Liver (tissue), 9 donors: Measurements from ENCODE around the gene TNF. TPM values are rescaled to one million over a fixed set of nuclear protein-coding genes. Genes with fewer than 3 reads are reported as not detected.

Experiments
- DNase-seq: peaks from one replicate; pipeline ENCODE4 v3.0.0-alpha.2; 2017; ENCODE audit warnings: low spot score
- H3K27ac ChIP-seq, 2 donors: one replicate each; pipeline ENCODE4 v1.7.0; 2013; ENCODE audit warnings: inconsistent platforms in 2 of 2, low read length in 2 of 2, control low read depth in 1 of 2, low read depth in 1 of 2, mild to moderate bottlenecking in 1 of 2
- H3K27me3 ChIP-seq, 4 donors: one replicate each; pipeline versions ENCODE4 v1.6.1 to v1.7.0; 2013; ENCODE audit warnings: low read length in 3 of 4, inconsistent platforms in 1 of 4, mild to moderate bottlenecking in 1 of 4, moderate library complexity in 1 of 4; ENCODE audit not compliant: control insufficient read depth in 4 of 4, insufficient read depth in 4 of 4
- H3K36me3 ChIP-seq, 4 donors: one replicate each; pipeline versions ENCODE4 v1.6.1 to v1.7.0; 2013; ENCODE audit warnings: low read length in 3 of 4, mild to moderate bottlenecking in 3 of 4, low read depth in 1 of 4, moderate library complexity in 1 of 4; ENCODE audit not compliant: control insufficient read depth in 4 of 4, insufficient read depth in 3 of 4
- H3K4me1 ChIP-seq, 4 donors: one replicate each; pipeline versions ENCODE4 v1.6.1 to v1.7.0; 2013; ENCODE audit warnings: low read length in 3 of 4, mild to moderate bottlenecking in 3 of 4, moderate library complexity in 1 of 4; ENCODE audit not compliant: control insufficient read depth in 4 of 4, insufficient read depth in 4 of 4
- H3K4me3 ChIP-seq, 3 donors: one replicate each; pipeline versions ENCODE4 v1.6.1 to v1.7.0; 2013; ENCODE audit warnings: low read length in 3 of 3, control low read depth in 1 of 3, low read depth in 1 of 3, mild to moderate bottlenecking in 1 of 3
- H3K9ac ChIP-seq, 2 donors: one replicate each; pipeline ENCODE4 v1.7.0; 2013; ENCODE audit warnings: low read length in 2 of 2, mild to moderate bottlenecking in 2 of 2, moderate library complexity in 2 of 2, control low read depth in 1 of 2, low read depth in 1 of 2
- H3K9me3 ChIP-seq, 4 donors: one replicate each; pipeline versions ENCODE4 v1.6.1 to v1.7.0; 2013; ENCODE audit warnings: low read length in 3 of 4; ENCODE audit not compliant: control insufficient read depth in 4 of 4
- ATF3 ChIP-seq: IDR thresholded peaks from 2 replicates; pipeline ENCODE4 v1.6.1; 2016; ENCODE audit warnings: antibody characterized with exemption
- CTCF ChIP-seq: fragments of 150-350 bp; IDR thresholded peaks from 2 replicates; pipeline ENCODE4 v1.5.1; 2017; ENCODE audit warnings: improper control_type of control experiment, low read depth, low read length; ENCODE audit not compliant: missing input control
- EGR1 ChIP-seq, 2 donors: IDR thresholded peaks; 2 replicates each; pipeline ENCODE4 v1.6.1; 2016 to 2018; ENCODE audit warnings: antibody characterized with exemption in 2 of 2, low read depth in 2 of 2
- FOXA1 ChIP-seq: IDR thresholded peaks from 2 replicates; pipeline ENCODE4 v1.6.1; 2016; ENCODE audit warnings: antibody characterized with exemption
- FOXA2 ChIP-seq: IDR thresholded peaks from 2 replicates; pipeline ENCODE4 v1.6.1; 2016; ENCODE audit warnings: antibody characterized with exemption
- GABPA ChIP-seq, 2 donors: IDR thresholded peaks in 1 of 2; conservative IDR thresholded peaks in 1 of 2; 2 replicates each; pipeline ENCODE4 v1.6.1; 2016; ENCODE audit warnings: antibody characterized with exemption in 2 of 2, mild to moderate bottlenecking in 1 of 2, moderate library complexity in 1 of 2
- HNF4A ChIP-seq, 2 donors: conservative IDR thresholded peaks; 2 replicates each; pipeline ENCODE4 v1.6.1; 2016; ENCODE audit warnings: antibody characterized with exemption in 2 of 2, mild to moderate bottlenecking in 2 of 2
- HNF4G ChIP-seq: IDR thresholded peaks from 2 replicates; pipeline ENCODE4 v1.6.1; 2016; ENCODE audit warnings: antibody characterized with exemption
- JUND ChIP-seq, 2 donors: IDR thresholded peaks; 2 replicates each; pipeline ENCODE4 v1.6.1; 2016; ENCODE audit warnings: antibody characterized with exemption in 2 of 2
- MAX ChIP-seq: IDR thresholded peaks from 2 replicates; pipeline ENCODE4 v1.6.1; 2016; ENCODE audit warnings: antibody characterized with exemption
- NR2F2 ChIP-seq: IDR thresholded peaks from 2 replicates; pipeline ENCODE4 v1.6.1; 2016; ENCODE audit warnings: antibody characterized with exemption
- RAD21 ChIP-seq, 2 donors: IDR thresholded peaks; 2 replicates each; pipeline ENCODE4 v1.6.1; 2016; ENCODE audit warnings: antibody characterized with exemption in 2 of 2, mild to moderate bottlenecking in 2 of 2
- REST ChIP-seq: IDR thresholded peaks from 2 replicates; pipeline ENCODE4 v1.6.1; 2016; ENCODE audit warnings: antibody characterized with exemption, mild to moderate bottlenecking
- RXRA ChIP-seq, 2 donors: IDR thresholded peaks; 2 replicates each; pipeline ENCODE4 v1.6.1; 2017 to 2018; ENCODE audit warnings: antibody characterized with exemption in 2 of 2, mild to moderate bottlenecking in 1 of 2
- SP1 ChIP-seq: IDR thresholded peaks from 2 replicates; pipeline ENCODE4 v1.6.1; 2018; ENCODE audit warnings: antibody characterized with exemption, mild to moderate bottlenecking
- TAF1 ChIP-seq: conservative IDR thresholded peaks from 2 replicates; pipeline ENCODE4 v1.6.1; 2016; ENCODE audit warnings: antibody characterized with exemption, mild to moderate bottlenecking
- YY1 ChIP-seq: IDR thresholded peaks from 2 replicates; pipeline ENCODE4 v1.6.1; 2016; ENCODE audit warnings: antibody characterized with exemption, mild to moderate bottlenecking
- whole genome bisulfite sequencing: extraction: QIAGEN DNeasy Blood & Tissue Kit; methylation state at CpG from one replicate; pipeline ENCODE4 v1.1.7; 2013; 5-methylcytosine and 5-hydroxymethylcytosine counted together
- polyA plus RNA-seq, 2 donors: library from polyadenylated mRNA; stranded (reverse) in 1 of 2; unstranded in 1 of 2; fragments of 200-250 nt in 1 of 2; fragments of >200 nt in 1 of 2; fragmentation: Nextera tagmentation in 1 of 2; extraction: Ambion mirVana in 1 of 2; gene quantifications; one replicate each; pipeline versions ENCODE4 v1.2.1 to v1.2.3, GENCODE V29; 2013 to 2015
- total RNA-seq, 2 donors: library from RNA; depleted of rRNA; stranded (reverse); fragments of >200 nt; gene quantifications; one replicate each; pipeline ENCODE4 v1.2.3, GENCODE V29; 2014
- TF ChIP-seq, protein P1 (sequence below): IDR thresholded peaks from 2 replicates; pipeline ENCODE4 v1.6.1; 2016; ENCODE audit warnings: antibody characterized with exemption
- donor health status: healthy.
- donor health status: healthy.
- donor health status: healthy.
- donor health status: healthy.
- donor health status: healthy.

Gene TNF
- total and polyA plus RNA-seq, 4 donors = 0.06 to 0.42 (median 0.19) TPM; not detected in 1

DNA sequence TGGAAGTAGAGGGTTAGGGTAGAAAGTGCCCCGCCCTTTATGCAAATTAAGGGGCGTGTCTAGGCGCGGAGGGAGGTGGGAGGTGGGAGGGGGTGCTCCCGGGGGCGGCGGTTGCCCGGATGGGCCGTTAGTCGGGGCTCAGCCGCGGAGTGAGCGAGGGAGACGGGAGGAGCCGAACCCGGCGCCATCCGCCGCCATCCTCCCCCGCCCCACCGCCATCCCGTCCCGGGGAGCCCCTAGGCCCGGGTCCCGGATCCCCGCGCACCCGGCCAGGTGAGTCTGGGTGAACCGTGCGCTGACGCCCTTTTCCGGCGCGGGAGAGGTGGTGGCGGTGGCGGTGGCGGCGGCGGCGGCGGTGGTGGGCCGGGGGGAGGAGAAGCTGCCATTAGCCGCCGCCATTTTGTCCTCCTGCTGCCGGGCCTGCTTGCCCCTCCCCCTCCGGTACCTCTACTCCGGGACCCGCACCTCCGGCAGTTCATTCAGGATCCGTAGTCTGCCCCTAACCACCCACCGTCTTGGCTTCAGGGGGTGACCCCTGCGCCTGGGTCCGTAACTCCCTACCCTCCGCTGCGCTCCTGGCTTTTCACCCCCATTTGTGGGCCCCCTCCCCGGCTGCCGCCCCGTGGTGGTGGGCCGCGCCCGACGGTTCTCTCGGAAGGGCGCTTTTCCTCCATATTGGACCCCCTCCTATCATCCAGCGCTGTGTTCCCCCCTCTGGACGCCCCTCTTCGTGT is 45.4 kb downstream of the TNF start, which contains the start of gene PRRC2A:
PRRC2A (plus strand) TSS at position 130 of the 734 bp plus-strand sequence. CDS start 2,075 bp downstream, outside the sequence.
- peak within 1 kb of the TSS; percentile 93 to 96 for H3K27ac ChIP-seq
- H3K4me3 ChIP-seq = peak within 1 kb of the TSS; percentile 87 to 96 (median 90)
- H3K4me1 ChIP-seq = peaks cover 4 to 14% (median 7%) of the 10 kb centered on the region in 4 donors
- peak; percentile 80 for DNase-seq
- no peaks in the 10 kb centered on the region for H3K27me3 ChIP-seq
- TF ChIP-seq TAF1 (peak; percentile 16), SP1 (peak; percentile 46), RXRA (IDR thresholded peaks at IDR 0.05) (peak in 1 of 2 donors; percentile 1), YY1 (peak; percentile 86), EGR1 (IDR thresholded peaks at IDR 0.05; ENCODE audit: low read depth in 2 of 2) (peak in 1 of 2 donors; percentile 6), HNF4A (conservative IDR thresholded peaks at IDR 0.05) (no peak), FOXA1 (no peak)
- TF ChIP-seq, protein P1, sequence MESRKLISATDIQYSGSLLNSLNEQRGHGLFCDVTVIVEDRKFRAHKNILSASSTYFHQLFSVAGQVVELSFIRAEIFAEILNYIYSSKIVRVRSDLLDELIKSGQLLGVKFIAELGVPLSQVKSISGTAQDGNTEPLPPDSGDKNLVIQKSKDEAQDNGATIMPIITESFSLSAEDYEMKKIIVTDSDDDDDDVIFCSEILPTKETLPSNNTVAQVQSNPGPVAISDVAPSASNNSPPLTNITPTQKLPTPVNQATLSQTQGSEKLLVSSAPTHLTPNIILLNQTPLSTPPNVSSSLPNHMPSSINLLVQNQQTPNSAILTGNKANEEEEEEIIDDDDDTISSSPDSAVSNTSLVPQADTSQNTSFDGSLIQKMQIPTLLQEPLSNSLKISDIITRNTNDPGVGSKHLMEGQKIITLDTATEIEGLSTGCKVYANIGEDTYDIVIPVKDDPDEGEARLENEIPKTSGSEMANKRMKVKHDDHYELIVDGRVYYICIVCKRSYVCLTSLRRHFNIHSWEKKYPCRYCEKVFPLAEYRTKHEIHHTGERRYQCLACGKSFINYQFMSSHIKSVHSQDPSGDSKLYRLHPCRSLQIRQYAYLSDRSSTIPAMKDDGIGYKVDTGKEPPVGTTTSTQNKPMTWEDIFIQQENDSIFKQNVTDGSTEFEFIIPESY = no peak
- WGBS = 1% methylated on average over 67 of the region's 67 CpGs
- peaks cover 8 to 23% (median 20%) of the 10 kb centered on the region in 4 donors for H3K36me3 ChIP-seq
- H3K9ac ChIP-seq = peak within 1 kb of the TSS; percentile 84 to 97
- no peaks in the 10 kb centered on the region for H3K9me3 ChIP-seq

DNA sequence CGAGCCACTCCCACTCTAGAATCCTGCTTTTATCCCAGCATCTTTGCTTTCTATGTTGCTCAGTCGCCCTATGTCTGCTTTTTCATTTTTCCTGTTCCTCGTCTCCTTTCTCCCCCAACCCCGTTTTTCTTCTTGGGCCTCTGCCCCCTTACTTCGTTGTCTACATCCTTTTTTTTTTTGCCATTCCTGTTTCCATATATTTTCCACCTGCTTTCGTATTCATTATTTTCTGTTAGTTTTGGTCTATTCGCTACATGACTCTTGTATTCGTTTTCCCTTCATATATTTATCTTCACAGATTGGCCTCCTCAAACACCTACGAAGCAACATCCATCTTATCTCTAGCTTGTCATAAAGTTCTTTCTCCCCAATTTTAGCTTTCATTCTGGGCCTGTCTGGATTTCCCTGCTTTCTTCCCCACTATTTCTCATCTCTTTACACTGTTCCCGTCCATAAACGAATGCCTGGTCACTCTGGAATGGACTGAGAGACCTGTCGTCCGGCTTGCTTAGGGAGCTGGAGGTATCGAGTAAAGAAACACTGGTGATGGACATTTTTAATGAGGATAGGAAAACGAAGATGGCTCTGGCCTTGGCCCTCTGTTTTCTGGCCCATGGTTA is 46.1 kb downstream of the TNF start:
- TF ChIP-seq REST (no peak), HNF4G (no peak), RAD21 (IDR thresholded peaks at IDR 0.05) (no peak), CTCF (no peak), JUND (IDR thresholded peaks at IDR 0.05) (no peak), EGR1 (IDR thresholded peaks at IDR 0.05; ENCODE audit: low read depth in 2 of 2) (no peak), SP1 (no peak), GABPA (IDR thresholded peaks at IDR 0.05 in 1 of 2, conservative IDR thresholded peaks at IDR 0.05 in 1 of 2) (no peak), YY1 (no peak), FOXA2 (no peak), MAX (no peak), FOXA1 (no peak), RXRA (IDR thresholded peaks at IDR 0.05) (no peak), ATF3 (no peak), NR2F2 (no peak), HNF4A (conservative IDR thresholded peaks at IDR 0.05) (no peak), TAF1 (no peak)
- TF ChIP-seq, protein P1 = no peak
- peak overlapping the region; percentile 93 to 95 for H3K27ac ChIP-seq
- no peaks in the 10 kb centered on the region for H3K9me3 ChIP-seq
- peaks cover 12 to 30% (median 27%) of the 10 kb centered on the region in 4 donors for H3K36me3 ChIP-seq
- no peak for DNase-seq
- peak overlapping the region; percentile 87 to 96 (median 90) for H3K4me3 ChIP-seq
- H3K9ac ChIP-seq = peak overlapping the region; percentile 84 to 97
- WGBS = 29% methylated on average over 15 of the region's 15 CpGs
- no peaks in the 10 kb centered on the region for H3K27me3 ChIP-seq
- H3K4me1 ChIP-seq = peaks cover 4 to 14% (median 7%) of the 10 kb centered on the region in 4 donors
